ENCODE data around the gene RALGAPA2. TPM values are rescaled to one million over a fixed set of nuclear protein-coding genes. Genes with fewer than 3 reads are reported as not detected.

The RALGAPA2 gene
- total RNA-seq, 1 donor from 2014 or later, result 28.1 TPM

- no peaks in the 10 kb centered on the region for H3K36me3 Mint-ChIP-seq
- H3K4me1 Mint-ChIP-seq (ENCODE audit: unreplicated experiment), result no peaks in the 10 kb centered on the region
- H3K27ac Mint-ChIP-seq, result no peak overlapping the region
- no peak for DNase-seq (ENCODE audit: extremely low spot score, unreplicated experiment)
- no peaks in the 10 kb centered on the region for H3K27me3 Mint-ChIP-seq
- no peak overlapping the region for H3K4me3 Mint-ChIP-seq
- no peaks in the 10 kb centered on the region for H3K9me3 Mint-ChIP-seq
- TF ChIP-seq, protein P1, sequence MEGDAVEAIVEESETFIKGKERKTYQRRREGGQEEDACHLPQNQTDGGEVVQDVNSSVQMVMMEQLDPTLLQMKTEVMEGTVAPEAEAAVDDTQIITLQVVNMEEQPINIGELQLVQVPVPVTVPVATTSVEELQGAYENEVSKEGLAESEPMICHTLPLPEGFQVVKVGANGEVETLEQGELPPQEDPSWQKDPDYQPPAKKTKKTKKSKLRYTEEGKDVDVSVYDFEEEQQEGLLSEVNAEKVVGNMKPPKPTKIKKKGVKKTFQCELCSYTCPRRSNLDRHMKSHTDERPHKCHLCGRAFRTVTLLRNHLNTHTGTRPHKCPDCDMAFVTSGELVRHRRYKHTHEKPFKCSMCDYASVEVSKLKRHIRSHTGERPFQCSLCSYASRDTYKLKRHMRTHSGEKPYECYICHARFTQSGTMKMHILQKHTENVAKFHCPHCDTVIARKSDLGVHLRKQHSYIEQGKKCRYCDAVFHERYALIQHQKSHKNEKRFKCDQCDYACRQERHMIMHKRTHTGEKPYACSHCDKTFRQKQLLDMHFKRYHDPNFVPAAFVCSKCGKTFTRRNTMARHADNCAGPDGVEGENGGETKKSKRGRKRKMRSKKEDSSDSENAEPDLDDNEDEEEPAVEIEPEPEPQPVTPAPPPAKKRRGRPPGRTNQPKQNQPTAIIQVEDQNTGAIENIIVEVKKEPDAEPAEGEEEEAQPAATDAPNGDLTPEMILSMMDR (conservative IDR thresholded peaks at IDR 0.05), result no peak
These were observed 9.0 kb upstream of the RALGAPA2 start for GRCh38 chr20:20721489-20721888.

GRCh38 chr20:20720158-20720557 lies 7.7 kb upstream of the RALGAPA2 start:
- Mint-ChIP-seq H3K4me1 (ENCODE audit: unreplicated experiment) (no peaks in the 10 kb centered on the region), H3K27ac (no peak overlapping the region), H3K4me3 (no peak overlapping the region), H3K36me3 (no peaks in the 10 kb centered on the region), H3K27me3 (no peaks in the 10 kb centered on the region), H3K9me3 (no peaks in the 10 kb centered on the region)
- no peak for DNase-seq (ENCODE audit: extremely low spot score, unreplicated experiment)
- TF ChIP-seq, protein P1 (conservative IDR thresholded peaks at IDR 0.05), result no peak

DNA sequence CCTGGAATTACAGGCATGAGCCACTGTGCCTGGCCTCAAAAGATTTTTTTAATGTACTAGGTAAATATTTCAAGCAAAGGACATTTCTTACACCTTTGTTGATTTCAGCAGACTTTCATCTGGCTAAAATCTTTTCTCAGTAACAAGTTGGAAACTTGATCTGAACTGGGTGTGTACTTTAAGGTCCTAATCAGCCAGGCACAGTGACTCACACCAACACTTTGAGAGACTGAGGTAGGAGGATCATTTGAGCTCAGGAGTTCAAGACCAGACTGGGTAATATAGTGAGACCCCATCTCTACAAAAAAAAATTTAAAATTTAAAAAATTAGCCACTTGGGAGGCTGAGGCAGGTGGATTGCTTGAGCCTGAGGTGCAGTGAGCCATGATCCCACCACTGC lies 7.0 kb upstream of the RALGAPA2 start:
- Mint-ChIP-seq H3K27me3 (no peaks in the 10 kb centered on the region), H3K4me1 (ENCODE audit: unreplicated experiment) (no peaks in the 10 kb centered on the region), H3K27ac (no peak overlapping the region), H3K36me3 (no peaks in the 10 kb centered on the region), H3K4me3 (no peak overlapping the region), H3K9me3 (no peaks in the 10 kb centered on the region)
- TF ChIP-seq, protein P1 (conservative IDR thresholded peaks at IDR 0.05), result no peak
- DNase-seq (ENCODE audit: extremely low spot score, unreplicated experiment), result no peak

DNA sequence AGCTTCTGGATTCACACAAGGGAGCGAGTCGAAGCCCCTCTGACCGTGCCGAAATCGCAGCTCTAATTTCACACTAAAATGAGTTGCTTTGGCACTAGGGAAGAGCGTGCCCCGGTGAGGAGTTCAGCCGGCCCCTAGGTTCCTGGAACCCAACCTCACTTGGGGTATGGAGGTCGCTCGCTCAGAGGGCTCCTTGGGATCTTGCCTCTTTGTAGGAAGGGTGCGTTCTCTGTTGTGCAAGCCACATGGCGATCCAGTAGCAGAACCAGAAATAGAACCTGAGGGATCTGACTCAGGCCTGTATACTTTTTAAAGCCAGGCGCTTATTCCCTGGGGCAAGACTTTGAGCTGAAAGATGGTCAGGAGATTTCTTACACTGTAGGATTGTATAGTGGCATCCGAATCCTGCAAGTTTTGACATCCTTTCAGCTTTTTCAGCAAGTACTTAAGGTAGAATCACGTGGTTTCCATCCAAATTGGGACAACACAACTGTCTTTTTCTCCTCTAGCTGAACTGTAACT lies 861 bp upstream of the RALGAPA2 start:
- H3K27me3 Mint-ChIP-seq, result no peaks in the 10 kb centered on the region
- H3K4me1 Mint-ChIP-seq (ENCODE audit: unreplicated experiment), result peaks cover 15% of the 10 kb centered on the region
- no peak for DNase-seq (ENCODE audit: extremely low spot score, unreplicated experiment)

DNA sequence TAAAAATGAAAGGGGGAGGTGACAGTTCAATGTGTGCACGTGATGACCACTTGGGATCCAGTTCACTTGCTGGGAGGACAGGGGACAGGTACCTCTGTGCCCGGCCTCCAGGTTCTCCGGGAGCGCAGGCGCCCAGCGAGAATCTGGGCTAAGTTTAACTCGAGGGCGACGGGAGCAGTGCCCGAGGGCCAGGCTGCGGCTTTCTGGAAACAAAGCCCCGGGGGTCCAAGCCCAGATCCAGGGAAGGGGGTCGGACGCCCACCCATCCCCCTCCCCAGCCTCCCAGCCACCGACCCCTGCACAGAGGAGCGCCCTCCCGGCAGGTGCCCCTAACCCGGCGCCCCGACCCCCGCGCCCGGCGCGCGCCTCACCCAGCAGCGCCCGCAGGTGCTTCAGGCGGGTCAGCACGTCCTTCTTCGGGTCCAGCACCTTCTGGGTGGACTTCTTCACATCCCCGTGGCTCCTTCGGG lies 405 bp downstream of the RALGAPA2 start:
- TF ChIP-seq, protein P1 (conservative IDR thresholded peaks at IDR 0.05), result no peak
- DNase-seq (ENCODE audit: extremely low spot score, unreplicated experiment), result peak; percentile 68
- Mint-ChIP-seq H3K9me3 (no peaks in the 10 kb centered on the region), H3K27me3 (no peaks in the 10 kb centered on the region), H3K27ac (peak overlapping the region; percentile 84), H3K4me1 (ENCODE audit: unreplicated experiment) (peaks cover 15% of the 10 kb centered on the region), H3K4me3 (peak overlapping the region; percentile 97), H3K36me3 (peaks cover 4% of the 10 kb centered on the region)

More for the DNA sequence above, 861 bp upstream of the RALGAPA2 start:
- H3K27ac Mint-ChIP-seq, result peak overlapping the region; percentile 94
- TF ChIP-seq, protein P1 (conservative IDR thresholded peaks at IDR 0.05), result no peak
- H3K36me3 Mint-ChIP-seq, result no peaks in the 10 kb centered on the region
- peak overlapping the region; percentile 97 for H3K4me3 Mint-ChIP-seq
- H3K9me3 Mint-ChIP-seq, result no peaks in the 10 kb centered on the region

All from type B pancreatic cell (in vitro differentiated cells).